Measurements from ENCODE around the gene XRN1.
"Not testable (repeated sequence)": the region's sequence is repeated elsewhere in the genome, so short reads cannot be mapped to it uniquely, and the experiment has no call there.

The XRN1 gene

DNA sequence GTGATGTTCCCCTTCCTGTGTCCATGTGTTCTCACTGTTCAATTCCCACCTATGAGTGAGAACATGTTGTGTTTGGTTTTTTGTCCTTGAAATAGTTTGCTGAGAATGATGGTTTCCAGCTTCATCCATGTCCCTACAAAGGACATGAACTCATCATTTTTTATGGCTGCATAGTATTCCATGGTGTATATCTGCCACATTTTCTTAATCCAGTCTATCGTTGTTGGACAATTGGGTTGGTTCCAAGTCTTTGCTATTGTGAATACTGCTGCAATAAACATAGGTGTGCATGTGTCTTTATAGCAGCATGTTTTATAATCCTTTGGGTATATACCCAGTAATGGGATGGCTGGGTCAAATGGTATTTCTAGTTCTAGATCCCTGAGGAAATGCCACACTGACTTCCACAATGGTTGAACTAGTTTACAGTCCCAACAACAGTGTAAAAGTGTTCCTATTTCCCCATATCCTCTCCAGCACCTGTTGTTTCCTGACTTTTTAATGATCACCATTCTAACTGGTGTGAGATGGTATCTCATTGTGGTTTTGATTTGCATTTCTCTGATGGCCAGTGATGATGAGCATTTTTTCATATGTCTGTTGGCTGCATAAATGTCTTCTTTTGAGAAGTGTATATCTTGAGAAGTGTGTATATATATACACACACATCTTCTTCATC is 123.4 kb downstream of the XRN1 start:
- DNase-seq (ENCODE audit: low read depth) = not testable (repeated sequence)

DNA sequence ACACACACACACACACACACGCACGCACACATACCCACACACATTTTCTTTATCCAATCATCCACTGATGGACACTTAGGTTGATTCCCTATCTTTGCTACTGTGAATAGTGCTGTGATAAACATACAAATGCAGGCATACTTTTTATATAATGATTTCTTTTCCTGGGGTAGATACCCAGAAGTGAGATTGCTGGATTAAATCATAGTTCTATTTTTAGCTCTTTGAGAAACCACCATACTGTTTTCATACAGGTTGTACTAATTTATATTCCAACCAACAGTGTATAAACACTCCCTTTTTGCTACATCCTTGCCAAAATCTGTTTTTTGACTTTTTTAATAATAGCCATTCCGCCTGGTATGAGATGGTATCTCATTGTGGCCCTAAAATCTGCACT is 127.9 kb downstream of the XRN1 start:
- DNase-seq (ENCODE audit: low read depth) = no peak

DNA sequence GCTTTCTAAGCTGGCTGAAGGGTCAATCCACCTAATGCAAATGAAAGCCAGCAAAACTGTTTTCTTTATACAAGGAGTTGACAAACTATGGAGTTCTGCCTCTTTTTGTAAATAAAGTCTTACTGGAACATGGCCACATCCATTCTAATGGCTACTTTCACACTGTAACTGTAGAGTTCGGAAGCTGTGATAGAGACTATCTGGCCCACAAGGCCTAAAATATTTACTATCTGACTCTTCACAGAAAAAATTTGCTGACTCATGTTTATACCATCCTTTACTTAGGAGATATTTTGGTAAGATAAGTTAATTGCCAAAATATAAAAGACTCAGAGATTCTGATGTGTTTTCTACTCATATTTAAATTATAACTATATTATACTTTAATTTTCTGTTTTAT is 128.7 kb downstream of the XRN1 start:
- DNase-seq (ENCODE audit: low read depth) = peak; percentile 31

DNA sequence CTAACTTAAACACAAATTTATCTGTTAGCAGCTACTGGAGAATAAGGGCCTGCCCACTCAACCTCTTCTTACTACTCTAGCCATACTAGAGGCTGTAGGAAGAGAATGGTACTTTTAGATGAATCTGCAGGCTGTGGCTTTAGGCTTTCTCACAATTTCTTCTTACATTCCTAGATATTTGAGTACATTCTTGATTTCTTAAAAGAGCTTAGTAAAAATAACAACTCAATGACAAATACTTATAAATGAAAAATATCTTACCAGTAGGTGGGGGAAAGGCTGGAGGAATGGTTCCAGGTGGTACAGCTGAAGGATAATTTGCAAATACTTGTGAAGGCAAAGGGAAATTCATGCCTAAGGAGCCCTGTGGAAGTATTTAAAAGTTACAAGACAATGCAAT is 129.5 kb downstream of the XRN1 start:
- DNase-seq (ENCODE audit: low read depth) = no peak

DNA sequence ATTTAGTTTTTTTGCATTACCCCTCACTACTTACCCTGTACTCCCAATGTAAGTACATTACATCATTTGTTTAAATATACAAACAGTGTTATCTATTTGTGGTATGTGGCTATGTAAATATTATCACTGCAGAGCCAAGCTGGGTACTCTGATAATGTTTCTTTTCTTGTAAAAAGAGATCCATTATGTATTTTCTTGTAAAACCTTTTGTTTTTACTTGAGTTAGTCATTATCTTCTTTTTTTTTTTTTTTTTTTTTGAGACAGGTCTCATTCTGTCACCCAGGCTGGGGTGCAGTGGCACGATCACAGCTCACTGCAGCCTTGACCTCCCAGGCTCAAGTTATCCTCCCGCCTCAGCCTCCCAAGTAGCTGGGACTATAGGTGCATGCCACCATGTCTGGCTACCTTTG is 131.9 kb downstream of the XRN1 start:
- not testable (repeated sequence) for DNase-seq (ENCODE audit: low read depth)

DNA sequence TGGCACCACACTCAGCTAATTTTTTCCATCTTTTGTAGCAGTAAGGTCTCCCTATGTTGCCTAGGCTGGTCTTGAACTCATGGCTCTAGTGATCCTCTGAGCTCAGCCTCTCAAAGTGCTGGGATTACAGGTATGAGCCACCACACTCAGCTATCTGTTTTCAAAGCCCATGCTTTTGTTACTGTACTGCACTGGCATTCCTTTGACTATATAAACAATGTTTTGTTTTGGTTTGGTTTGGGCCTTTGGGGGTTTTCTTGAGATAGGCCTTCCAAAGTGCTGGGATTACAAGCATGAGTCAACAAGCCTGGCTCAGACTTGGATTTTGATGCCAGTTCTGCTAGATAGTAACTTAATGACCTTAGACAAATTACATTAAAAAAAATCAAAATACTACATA is 132.8 kb downstream of the XRN1 start:
- DNase-seq (ENCODE audit: low read depth) = peak; percentile 81

DNA sequence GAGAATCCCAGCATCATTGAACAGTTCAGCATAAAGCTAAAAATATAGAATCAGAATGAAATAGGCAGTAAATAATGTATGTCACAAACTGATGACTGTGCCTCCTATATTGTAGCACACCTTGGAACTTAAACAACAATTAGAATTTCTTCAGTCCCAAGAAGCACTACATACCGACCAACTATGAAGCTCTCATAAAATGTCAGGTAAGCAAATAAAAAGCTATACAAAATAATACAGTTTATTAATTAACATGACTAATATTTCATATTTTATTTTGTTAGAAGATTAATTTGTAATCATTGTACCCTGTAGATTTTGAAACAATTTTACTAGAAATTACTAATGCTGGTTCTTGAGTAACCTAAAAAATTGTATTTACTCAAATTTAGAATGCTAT is 137.4 kb downstream of the XRN1 start:
- DNase-seq (ENCODE audit: low read depth) = no peak

DNA sequence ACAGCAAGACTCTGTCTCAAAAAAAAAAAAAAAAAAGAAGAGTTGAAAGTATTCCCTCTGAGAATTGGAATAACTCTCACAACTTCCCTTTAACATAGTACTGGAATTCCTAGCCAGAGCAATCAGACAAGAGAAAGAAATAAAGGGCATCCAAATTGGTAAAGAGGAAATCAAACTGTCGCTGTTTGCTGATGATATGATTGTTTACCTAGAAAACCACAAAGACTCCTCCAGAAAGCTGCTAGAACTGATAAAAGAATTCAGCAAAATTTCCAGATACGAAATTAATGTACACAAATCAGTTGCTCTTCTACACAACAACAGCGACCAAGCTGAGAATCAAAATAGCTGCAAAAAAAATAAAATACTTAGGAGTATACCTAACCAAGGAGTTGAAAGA is 145.0 kb downstream of the XRN1 start:
- not testable (repeated sequence) for DNase-seq (ENCODE audit: low read depth)

DNA sequence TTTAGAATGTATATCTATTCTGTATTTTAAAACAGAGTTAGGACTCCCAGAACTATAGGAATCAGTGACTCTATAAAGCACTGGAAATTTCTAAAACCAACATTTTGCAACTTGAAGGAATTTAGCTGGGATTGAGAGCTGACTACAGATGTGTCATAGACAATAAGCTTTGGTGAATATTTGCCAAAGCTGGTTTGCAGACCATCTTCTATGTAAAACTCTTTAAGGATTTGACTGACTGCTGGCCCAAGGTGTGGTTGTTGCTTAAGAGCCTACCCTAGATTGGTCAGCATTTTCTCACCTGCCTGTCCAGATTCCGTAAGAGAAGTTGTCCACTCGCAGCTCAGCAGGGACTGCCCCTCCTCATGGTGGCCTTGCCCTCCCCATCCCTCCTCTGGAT is 149.2 kb downstream of the XRN1 start:
- DNase-seq (ENCODE audit: low read depth) = no peak

DNA sequence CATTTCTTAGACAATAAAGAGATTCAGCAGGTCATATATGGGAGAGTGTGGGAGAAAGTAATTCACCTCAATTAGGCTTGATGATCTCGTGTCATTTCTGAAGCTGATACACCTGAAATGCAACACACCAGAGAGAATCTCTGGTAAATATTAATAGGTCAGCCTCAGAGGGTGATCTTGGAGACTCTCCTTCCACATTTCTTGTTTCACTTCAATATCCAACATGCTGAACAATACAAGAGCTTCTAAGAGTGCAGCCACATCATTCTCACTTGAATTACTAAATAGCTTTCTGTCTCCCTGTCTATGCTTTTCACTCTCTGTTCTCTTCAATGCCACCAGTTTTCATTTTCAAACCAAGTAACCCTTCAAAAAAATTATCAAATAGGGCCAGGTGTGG is 151.3 kb downstream of the XRN1 start:
- no peak for DNase-seq (ENCODE audit: low read depth)

DNA sequence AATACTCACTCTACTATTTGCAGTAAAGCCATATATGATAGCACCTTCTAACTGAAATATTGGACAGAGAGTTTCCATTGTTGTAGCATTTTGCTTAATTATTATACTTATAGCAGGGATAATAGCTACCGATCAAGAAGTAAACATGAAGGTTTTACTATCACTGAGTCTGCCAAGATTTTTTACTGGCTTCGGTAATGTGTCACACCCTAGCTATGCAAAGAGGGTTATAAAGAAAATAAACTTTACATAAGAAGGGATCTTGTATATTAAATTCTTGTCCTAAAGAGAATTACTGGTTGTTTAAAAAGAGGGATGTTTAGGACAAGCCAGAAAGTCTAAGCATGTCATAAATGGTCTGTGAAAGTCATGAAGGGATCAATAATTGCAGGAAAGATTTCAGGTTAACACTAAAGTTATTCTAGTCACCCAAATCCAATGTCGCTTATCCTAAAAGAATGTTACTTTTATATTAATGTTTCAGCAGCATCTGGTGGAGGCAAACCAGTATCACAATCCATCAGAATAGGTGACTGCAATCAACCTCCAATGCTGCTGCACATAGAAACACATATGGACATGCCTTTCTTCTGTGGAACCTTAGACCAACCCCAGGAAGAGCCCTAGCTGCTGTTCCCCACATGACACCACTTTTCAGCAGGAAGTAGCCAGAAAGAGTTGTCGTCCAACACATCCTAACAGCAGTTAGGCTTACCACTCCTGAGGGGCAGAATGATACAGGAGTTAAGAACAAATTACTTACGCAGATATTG is 159.8 kb downstream of the XRN1 start:
- DNase-seq (ENCODE audit: low read depth) = no peak

DNA sequence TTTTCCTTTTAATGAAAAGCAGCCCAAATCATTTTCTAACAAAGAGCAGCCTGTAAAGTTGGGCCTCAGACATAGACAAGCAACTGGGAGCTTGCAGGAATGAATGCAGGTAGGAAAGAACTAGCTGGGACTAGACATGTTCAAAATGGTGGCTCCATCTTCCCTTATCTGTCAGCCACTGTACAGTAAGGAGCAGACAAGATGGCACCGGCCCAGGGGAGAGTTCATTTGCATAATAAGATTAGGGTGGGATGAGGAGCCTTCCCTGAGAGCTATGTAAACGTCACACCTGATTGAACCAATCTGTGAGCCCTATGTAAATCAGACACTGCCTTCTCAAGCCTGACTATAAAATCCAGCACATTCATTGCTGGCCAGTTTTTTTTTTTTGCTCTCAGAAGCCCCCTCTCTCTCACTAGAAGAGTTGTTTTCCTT is 162.7 kb downstream of the XRN1 start:
- no peak for DNase-seq (ENCODE audit: low read depth)

DNA sequence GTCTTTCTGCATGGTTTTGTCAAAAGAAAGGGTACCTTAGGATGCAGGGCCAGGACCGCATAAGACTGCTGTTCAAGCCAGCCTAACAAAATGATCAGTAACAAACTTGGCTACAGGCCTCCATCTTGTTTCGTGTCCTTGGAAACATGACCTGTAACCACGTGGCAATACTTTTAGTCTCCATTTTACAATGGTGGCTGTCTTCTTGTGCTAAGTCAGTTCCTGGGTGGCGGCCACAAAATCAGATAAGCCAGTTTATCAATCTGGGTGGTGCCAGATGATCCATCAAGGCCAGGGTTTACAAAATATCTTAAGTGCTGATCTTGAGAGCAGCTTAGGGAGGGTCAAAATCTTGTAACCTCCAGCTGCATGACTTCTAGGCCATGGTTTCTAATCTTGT is 165.3 kb downstream of the XRN1 start:
- no peak for DNase-seq (ENCODE audit: low read depth)

DNA sequence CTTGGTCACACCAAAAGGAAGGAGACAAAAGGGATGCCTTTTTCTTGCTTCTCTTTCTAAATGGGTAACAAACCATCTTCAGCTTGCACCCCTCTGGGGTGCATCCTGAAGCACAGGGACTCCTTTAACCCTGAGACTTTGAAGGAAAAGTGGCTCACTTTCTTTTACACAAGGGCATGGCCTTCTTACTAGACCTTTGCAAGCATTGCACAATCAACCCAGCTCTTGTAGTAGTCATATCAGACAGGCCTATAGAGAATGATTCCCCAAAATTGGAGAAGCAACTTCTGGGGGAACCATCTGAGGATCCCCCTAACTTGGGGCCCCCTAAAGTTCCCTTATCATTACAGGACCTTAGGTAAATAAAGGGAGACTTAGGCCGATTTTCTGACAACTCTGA is 166.4 kb downstream of the XRN1 start:
- DNase-seq (ENCODE audit: low read depth) = no peak

DNA sequence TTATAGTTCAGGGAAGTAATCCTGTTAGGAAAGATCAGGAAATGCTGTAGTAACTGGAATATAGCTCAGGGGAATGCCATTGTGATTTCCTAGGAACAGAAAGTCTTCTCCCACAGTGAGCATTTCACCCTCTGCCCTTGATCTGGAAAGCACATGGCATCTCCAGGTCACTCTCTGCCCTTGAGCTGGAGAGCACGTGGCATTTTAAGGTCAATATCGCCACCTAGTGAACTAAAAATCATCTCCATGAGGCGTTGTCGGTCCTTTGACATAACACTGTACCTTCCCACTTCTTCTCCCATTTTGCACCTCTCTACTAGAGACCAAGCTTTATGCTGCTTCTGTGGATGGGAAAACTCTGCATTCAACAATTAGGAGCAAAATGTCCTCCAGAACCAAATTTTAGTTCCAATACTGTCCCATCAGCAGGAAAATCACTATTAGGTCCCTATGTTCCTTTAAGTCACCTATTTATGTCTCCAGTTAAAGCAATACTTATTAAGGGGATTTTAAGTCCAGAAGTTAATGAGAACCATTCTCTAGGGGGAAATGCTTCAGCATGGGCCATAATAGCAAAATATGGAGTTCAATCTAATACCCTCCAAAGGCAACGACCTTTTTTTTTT is 167.8 kb downstream of the XRN1 start:
- peak; percentile 87 for DNase-seq (ENCODE audit: low read depth)

DNA sequence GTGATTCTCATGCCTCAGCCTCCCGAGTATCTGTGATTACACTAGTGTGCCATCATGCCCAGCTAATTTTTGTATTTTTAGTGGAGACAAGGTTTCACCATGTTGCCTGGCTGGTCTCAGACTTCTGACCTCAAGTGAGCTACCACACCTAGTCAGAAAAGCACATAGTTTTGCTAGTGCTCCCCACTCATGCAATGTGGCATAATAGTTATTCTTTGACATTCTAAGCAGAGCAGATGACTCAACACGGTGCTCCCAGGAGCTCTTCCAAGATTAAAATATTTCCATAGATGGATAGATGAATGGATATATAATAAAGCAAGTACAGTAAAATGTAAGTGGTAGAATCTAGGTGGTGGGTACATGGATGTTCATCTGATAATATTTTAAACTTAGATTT is 169.4 kb downstream of the XRN1 start:
- DNase-seq (ENCODE audit: low read depth) = peak; percentile 53

DNA sequence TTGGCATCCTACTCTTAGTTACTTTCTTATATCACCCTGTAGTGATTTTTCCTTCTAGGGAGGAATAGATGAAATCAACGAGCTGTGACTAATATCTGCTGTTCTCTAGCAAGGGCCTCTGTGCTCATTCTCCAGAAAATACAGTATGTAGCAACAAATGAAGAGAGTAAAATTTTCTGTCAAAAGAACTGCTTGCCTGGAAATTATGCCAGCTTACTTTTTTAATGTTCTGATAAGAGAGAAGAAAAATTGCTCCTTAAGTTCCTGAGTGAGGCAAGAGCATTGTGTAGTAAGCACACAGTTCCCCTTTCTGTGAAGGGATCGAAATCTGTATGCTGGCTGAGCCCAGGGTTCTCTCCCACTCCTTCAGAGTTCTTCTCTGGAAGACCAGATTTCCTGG is 171.1 kb downstream of the XRN1 start:
- DNase-seq (ENCODE audit: low read depth) = peak; percentile 56

DNA sequence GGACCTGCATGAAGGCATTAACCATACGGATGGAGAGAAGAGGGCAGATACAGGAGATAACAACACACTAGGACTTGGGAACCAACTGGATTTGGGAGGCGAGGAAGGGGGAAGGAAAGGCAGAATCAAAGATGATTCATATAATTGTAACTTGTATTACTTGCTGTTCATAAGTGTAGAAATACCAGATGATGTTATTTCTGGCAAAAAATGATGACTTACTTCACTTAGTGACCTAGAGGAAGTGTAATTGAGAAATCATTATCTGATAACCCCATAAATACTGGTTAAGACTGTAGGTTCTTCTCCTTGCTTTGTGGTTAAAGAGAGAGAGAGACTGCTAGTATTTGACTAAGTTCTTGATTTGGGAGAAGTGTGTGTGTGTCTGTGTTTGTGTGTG is 172.0 kb downstream of the XRN1 start:
- peak; percentile 86 for DNase-seq (ENCODE audit: low read depth)

DNA sequence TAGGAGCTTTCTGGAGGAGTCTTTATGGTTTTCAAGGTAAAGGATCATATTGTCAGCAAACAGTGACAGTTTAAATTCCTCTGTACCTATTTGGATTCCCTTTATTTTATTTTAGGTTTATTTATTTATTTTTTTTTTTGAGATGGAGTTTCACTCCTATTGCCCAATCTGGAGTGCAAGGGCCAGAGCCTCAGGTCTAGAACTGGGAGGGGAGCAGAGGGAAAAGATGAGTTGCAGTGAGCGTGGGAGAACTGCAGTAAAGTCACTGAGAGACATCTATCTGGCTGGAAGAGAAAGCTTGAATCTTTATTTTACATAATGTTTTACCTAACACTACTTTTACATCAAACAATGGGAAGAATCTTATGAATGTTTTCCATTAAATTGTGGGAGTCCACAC is 172.9 kb downstream of the XRN1 start:
- no peak for DNase-seq (ENCODE audit: low read depth)

DNA sequence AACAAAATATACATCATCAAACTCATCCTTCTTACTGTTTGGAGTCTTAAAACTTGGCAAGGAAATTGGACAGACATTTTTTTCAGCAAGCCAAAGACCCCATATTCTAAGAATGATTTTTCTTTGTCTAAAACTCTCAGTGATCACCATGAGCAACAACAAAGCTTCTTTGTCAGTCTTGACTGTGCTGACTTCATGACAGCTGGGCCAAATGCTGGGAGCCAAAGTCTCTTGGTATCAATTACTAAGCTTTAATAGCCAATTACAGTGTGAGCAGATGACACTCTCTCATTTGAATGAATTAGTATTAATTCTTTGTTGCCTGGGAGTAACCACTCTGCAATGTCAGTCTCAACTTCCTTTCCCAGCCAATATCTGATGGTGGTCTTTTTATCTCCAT is 174.3 kb downstream of the XRN1 start:
- DNase-seq (ENCODE audit: low read depth) = no peak

DNA sequence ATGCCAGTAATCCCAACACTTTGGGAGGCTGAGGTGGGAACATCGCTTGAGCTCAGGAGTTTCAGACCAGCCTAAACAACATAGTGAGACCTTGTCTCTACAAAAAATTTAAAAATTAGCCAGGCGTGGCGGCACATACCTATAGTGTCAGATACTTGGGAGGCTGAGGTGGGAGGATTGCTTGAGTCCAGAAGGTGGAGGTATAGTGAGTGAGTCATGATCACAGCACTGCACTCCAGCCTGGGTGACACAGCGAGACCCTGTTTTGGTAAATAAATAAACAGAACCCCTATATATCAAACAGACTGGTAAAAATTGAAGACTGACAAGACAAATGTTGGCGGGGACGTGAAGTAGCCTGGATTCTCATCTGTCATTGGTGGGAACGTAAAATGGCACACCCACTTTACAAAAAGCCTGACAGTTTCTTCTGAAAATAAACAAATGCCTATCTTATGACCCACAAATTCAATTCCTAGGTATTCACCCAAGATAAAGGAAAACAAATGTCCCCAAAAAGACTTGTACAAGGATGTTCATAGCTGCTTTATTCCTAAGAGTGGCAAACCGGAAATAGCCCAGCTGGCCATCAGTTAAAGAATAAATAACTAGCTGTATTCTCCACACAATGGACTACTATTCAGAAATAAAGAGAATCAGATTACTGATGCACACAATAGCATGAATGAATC is 175.5 kb downstream of the XRN1 start:
- DNase-seq (ENCODE audit: low read depth) = no peak

DNA sequence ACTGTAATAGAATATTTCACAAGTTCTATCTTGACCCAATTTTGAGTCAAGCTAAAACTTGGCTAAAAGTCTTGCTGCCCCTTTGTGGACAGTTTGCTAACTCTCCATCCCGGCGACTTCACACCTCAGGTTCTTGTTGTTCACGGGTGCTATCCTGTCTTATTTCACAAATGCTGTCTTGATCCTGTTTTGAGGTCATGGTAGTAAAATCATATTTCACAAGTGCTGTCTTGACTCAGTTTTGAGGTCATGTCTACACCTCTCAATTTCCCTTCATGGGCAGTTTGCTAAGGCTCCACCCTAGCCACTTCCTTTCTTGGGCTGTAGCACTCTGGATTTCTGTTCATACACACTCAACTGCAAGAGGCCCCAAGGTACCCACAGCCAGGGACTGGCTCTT is 177.4 kb downstream of the XRN1 start:
- DNase-seq (ENCODE audit: low read depth) = no peak

DNA sequence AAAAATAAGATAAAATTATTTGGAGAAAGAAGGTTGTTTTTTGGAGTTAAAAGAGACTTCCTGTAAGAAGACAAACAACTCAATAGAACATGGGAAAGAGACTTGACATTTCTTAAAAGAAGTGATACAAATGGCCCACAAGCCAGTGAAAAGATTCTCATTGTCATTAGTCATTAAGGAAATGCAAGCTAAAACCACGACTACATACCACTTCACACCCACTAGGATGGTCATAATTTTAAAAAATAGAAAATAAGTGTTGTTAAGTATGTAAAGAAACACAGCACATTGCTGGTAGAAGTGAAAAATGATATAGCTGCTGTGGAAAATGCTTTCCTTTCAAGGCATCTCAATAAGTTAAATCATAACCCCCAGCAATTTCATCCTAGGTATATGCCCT is 178.1 kb downstream of the XRN1 start:
- DNase-seq (ENCODE audit: low read depth) = no peak
